ENCODE measurements around the gene FADS3. TPM values are rescaled to one million over a fixed set of nuclear protein-coding genes. Genes with fewer than 3 reads are reported as not detected.

FADS3 gene
- total RNA-seq, 1 experiment from 2014 or later: 50.0 TPM

GRCh38 chr11:61911701-61912529 is 20.6 kb upstream of the FADS3 start:
- no peak for DNase-seq (ENCODE audit: low spot score)
- Mint-ChIP-seq H3K27me3 (ENCODE audit: low read depth) (peaks cover 17% of the 10 kb centered on the region), H3K9me3 (no peaks in the 10 kb centered on the region), H3K27ac (no peak overlapping the region), H3K4me1 (peaks cover 19% of the 10 kb centered on the region), H3K36me3 (no peaks in the 10 kb centered on the region), H3K4me3 (no peak overlapping the region)
- ATAC-seq: no peak
- TF ChIP-seq KAT7 (CRISPR knock-in tag; IDR thresholded peaks at IDR 0.05; ENCODE audit: borderline replicate concordance) (no peak), ZNF138 (CRISPR knock-in tag; conservative IDR thresholded peaks at IDR 0.05) (no peak), CREM (CRISPR knock-in tag; IDR thresholded peaks at IDR 0.05) (no peak), ARID4B (CRISPR knock-in tag; IDR thresholded peaks at IDR 0.05; ENCODE audit: borderline replicate concordance) (no peak), ZNF416 (CRISPR knock-in tag; IDR thresholded peaks at IDR 0.05) (no peak), EMX1 (CRISPR knock-in tag; IDR thresholded peaks at IDR 0.05) (no peak), TEAD1 (CRISPR knock-in tag; IDR thresholded peaks at IDR 0.05) (no peak), ELF4 (CRISPR knock-in tag; IDR thresholded peaks at IDR 0.05; ENCODE audit: low read depth) (no peak), ZNF671 (CRISPR knock-in tag; IDR thresholded peaks at IDR 0.05) (no peak), ZNF263 (CRISPR knock-in tag; IDR thresholded peaks at IDR 0.05; ENCODE audit: low read depth) (no peak), ZNF532 (CRISPR knock-in tag; IDR thresholded peaks at IDR 0.05; ENCODE audit: borderline replicate concordance) (no peak), JAZF1 (CRISPR knock-in tag; IDR thresholded peaks at IDR 0.05) (no peak), CBFB (CRISPR knock-in tag; IDR thresholded peaks at IDR 0.05; ENCODE audit: low read depth) (no peak)
- TF ChIP-seq, protein P1, sequence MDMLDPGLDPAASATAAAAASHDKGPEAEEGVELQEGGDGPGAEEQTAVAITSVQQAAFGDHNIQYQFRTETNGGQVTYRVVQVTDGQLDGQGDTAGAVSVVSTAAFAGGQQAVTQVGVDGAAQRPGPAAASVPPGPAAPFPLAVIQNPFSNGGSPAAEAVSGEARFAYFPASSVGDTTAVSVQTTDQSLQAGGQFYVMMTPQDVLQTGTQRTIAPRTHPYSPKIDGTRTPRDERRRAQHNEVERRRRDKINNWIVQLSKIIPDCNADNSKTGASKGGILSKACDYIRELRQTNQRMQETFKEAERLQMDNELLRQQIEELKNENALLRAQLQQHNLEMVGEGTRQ (CRISPR knock-in tag; IDR thresholded peaks at IDR 0.05): no peak
- POLR2A ChIA-PET: no interaction called here
- CTCF ChIA-PET: interaction anchor here (1.7 to 6.2 kb wide), 2 partner anchors 7 to 13 kb away, joined by 6 to 99 read pairs; no protein-coding TSS in a partner anchor

DNA sequence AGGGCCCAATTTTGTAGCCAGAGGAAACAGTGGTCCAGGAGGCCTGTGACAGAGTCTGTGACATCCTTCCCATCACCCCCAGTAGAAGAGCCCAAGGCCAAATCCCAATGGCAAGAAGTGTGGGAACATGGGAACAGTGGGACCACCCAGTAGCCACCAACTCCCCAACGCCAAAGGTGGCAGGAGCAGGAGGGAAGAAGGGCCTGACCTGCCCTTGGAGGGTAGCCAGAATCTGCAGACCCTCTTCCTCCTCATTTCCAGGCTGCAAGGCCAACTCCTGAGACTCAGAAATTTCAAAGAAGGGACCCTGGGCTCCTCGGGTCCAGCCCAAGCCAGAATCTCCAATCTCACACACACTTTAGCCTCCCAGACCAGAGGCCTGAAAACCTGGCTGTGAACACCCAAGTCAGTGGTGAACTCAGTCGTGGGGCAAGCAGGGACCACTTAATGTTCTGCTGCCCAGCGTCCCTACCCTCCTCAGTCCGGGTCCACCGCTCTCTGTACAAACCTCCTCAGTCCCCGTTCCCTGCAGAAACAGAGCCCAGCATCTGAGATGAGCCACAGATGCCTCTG is 19.9 kb upstream of the FADS3 start:
- no peak overlapping the region for H3K4me3 Mint-ChIP-seq
- ChIA-PET POLR2A (no interaction called here), CTCF (interaction anchor here (6.2 kb wide), 1 partner anchor 13 kb away, joined by 99 read pairs; no protein-coding TSS in a partner anchor)
- ATAC-seq: no peak
- peaks cover 19% of the 10 kb centered on the region for H3K4me1 Mint-ChIP-seq
- H3K36me3 Mint-ChIP-seq: no peaks in the 10 kb centered on the region
- H3K27me3 Mint-ChIP-seq (ENCODE audit: low read depth): peaks cover 11% of the 10 kb centered on the region
- DNase-seq (ENCODE audit: low spot score): no peak
- no peak overlapping the region for H3K27ac Mint-ChIP-seq
- TF ChIP-seq SP1 (CRISPR knock-in tag; conservative IDR thresholded peaks at IDR 0.05) (no peak), GRHL2 (CRISPR knock-in tag; IDR thresholded peaks at IDR 0.05; ENCODE audit: insufficient replicate concordance, severe bottlenecking) (no peak), ZNF121 (CRISPR knock-in tag; IDR thresholded peaks at IDR 0.05) (no peak)
- TF ChIP-seq, protein P2, sequence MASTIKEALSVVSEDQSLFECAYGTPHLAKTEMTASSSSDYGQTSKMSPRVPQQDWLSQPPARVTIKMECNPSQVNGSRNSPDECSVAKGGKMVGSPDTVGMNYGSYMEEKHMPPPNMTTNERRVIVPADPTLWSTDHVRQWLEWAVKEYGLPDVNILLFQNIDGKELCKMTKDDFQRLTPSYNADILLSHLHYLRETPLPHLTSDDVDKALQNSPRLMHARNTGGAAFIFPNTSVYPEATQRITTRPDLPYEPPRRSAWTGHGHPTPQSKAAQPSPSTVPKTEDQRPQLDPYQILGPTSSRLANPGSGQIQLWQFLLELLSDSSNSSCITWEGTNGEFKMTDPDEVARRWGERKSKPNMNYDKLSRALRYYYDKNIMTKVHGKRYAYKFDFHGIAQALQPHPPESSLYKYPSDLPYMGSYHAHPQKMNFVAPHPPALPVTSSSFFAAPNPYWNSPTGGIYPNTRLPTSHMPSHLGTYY (CRISPR knock-in tag; IDR thresholded peaks at IDR 0.05): no peak
- H3K9me3 Mint-ChIP-seq: no peaks in the 10 kb centered on the region
